GM12865 (cell line): ENCODE data around the gene C2CD5.
"Not testable (repeated sequence)": the region's sequence is repeated elsewhere in the genome, so short reads cannot be mapped to it uniquely, and the experiment has no call there.

Experiments
- DNase-seq: peaks from one replicate; pipeline ENCODE4 v3.0.0; 2010; ENCODE audit warnings: low read depth
- H3K4me3 ChIP-seq: 2 replicates; pipeline ENCODE4 v1.5.1; 2011; ENCODE audit warnings: mild to moderate bottlenecking, low read depth, low read length, control low read depth
- CTCF ChIP-seq: IDR thresholded peaks from 2 replicates; pipeline ENCODE4 v1.5.1; 2011; ENCODE audit warnings: low read length, control low read depth, low read depth, inconsistent platforms; ENCODE audit not compliant: insufficient read depth; ENCODE audit errors: missing control alignments

Gene C2CD5

DNA sequence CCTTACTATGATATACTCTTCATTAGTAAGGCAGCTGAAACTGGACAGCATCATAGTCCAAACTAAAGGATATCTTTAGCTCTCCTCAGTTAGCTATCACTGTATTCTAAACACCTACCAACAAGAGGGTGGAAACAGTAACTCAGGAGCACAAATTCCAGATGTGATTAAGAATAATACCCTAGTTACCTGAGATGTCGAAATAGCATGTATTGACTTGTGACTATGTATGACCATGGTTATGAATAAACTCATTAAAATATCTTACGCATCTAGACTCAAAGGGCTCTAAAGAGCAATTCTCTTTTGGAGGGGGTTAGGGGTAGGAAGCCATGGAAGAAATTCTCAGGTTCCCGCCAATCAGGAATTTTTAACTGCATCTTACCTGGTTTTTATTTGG is 90.8 kb downstream of the C2CD5 start:
- no peak for DNase-seq
- TF ChIP-seq CTCF = no peak
- no peak overlapping the region for H3K4me3 ChIP-seq

- no peak for DNase-seq
- no peak for TF ChIP-seq CTCF
- H3K4me3 ChIP-seq = no peak overlapping the region
Measured at GRCh38 chr12:22447223-22447622, 97.1 kb downstream of the C2CD5 start.

GRCh38 chr12:22444317-22444665 is 100.1 kb downstream of the C2CD5 start:
- H3K4me3 ChIP-seq, DNase-seq: not testable (repeated sequence)

DNA sequence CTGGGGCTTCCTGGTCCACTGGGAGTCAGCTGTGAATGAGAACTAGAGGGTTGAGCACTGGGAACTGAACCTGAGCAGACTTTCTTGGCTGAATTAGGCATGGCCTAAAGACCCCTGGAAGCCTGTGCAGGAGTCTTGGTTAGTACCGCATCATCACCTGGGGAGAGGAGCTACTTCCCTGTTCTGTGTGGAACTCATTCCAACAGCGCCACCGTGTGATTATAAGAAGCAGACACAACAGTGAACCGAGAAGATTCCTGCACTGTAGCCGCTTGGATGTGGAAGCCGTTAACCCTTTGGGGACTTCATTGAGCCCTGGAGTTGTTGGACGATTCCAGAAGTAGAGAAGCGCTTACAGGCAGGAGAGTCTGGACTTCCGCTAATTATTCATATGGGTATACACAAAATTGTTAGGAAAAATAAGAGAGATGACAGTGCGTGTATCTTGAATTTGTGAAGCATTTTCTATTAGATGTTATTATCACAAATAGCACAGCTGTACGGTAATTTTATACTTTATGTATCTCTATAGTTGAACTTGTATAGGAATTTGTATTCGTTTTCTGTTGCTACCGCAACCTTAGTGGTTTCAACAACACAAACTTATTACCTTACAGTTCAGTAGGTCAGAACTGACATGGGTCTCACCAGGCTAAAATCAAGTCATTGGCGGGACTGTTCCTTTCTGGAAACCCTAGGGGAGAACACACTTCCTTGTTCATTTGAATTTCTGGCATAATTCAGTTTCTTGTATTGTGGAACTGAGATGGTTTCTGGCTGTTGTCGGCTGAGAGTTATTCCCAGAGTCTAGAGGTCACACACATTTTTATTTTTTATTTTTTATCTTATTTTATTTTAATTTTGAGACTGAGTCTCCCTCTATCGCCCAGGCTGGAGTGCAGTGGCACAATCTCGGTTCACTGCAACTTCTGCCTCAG is 100.7 kb downstream of the C2CD5 start:
- peak; percentile 85 for DNase-seq
- H3K4me3 ChIP-seq = no peak overlapping the region
- peak; percentile 73 for TF ChIP-seq CTCF

- DNase-seq = no peak
- no peak for TF ChIP-seq CTCF
- no peak overlapping the region for H3K4me3 ChIP-seq
Measured at GRCh38 chr12:22437031-22437806, 107.1 kb downstream of the C2CD5 start.

GRCh38 chr12:22435583-22435982 is 108.8 kb downstream of the C2CD5 start:
- H3K4me3 ChIP-seq = no peak overlapping the region
- no peak for DNase-seq
- no peak for TF ChIP-seq CTCF

DNA sequence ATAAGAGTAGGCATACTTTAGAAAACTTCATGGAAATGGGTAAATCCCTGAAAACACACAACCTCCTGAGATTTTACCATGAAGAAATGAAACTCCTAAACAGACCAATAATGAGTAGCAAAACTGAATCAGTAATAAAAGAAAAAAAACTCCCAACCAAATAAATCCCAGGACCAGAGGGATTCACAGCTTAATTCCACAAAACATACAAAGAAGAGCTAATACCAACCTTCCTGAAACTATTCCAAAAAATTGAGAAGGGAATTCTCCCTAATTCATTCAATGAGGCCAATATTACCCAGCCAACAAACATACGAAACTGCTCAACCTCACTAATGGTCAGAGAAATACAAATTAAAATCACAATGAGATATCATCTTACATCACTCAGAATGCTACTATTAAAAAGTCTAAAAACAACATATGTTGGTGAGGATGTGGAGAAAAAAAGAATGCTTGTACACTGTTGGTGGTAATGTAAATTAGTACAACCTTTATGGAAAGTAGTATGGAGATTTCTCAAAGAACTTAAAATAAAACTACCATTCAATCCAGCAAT is 112.6 kb downstream of the C2CD5 start:
- H3K4me3 ChIP-seq = no peak overlapping the region
- DNase-seq = no peak
- no peak for TF ChIP-seq CTCF
